K562 (cell line): ENCODE data around the gene GTF2H4. TPM values are rescaled to one million over a fixed set of nuclear protein-coding genes. Genes with fewer than 3 reads are reported as not detected.

ENCODE experiments used
- ADNP ChIP-seq: fragments of 200-800 bp; sonication (Bioruptor generic); IDR thresholded peaks from 2 replicates; pipeline ENCODE4 v1.6.1; 2016; ENCODE audit warnings: missing genetic modification characterization, missing compliant biosample characterization
- AFF4 ChIP-seq: sonication (generic); formaldehyde crosslinking; IDR thresholded peaks from 2 replicates; pipeline ENCODE4 v1.8.0; 2023; ENCODE audit warnings: mild to moderate bottlenecking, missing genetic modification reagents
- ARHGAP35 ChIP-seq: fragments of 450-650 bp; IDR thresholded peaks from 2 replicates; pipeline ENCODE4 v1.6.1; 2018; ENCODE audit not compliant: partially characterized antibody
- ARID2 ChIP-seq: fragments of 450-650 bp; IDR thresholded peaks from 2 replicates; pipeline ENCODE4 v1.6.1; 2017; ENCODE audit warnings: antibody characterized with exemption, mild to moderate bottlenecking
- CHD2 ChIP-seq: IDR thresholded peaks from 2 replicates; pipeline ENCODE4 v1.6.1; 2011; ENCODE audit warnings: low read depth, low read length
- E2F8 ChIP-seq: fragments of 450-650 bp; IDR thresholded peaks from 2 replicates; pipeline ENCODE4 v1.7.1; 2018; ENCODE audit warnings: mild to moderate bottlenecking, low read depth; ENCODE audit not compliant: partially characterized antibody
- ETS2 ChIP-seq: IDR thresholded peaks from 2 replicates; pipeline ENCODE4 v1.6.1; 2016; ENCODE audit warnings: borderline replicate concordance, missing genetic modification characterization, mild to moderate bottlenecking, moderate library complexity, missing compliant biosample characterization; ENCODE audit not compliant: poor library complexity, severe bottlenecking
- HDAC2 ChIP-seq: fragments of 450-650 bp; IDR thresholded peaks from 2 replicates; pipeline ENCODE4 v1.6.1; 2016; ENCODE audit warnings: mild to moderate bottlenecking
- ID3 ChIP-seq, 2 experiments: fragments of 250-450 bp in 1 of 2; fragments of 450-650 bp in 1 of 2; sonication (Bioruptor Pico) in 1 of 2; IDR thresholded peaks; 2 replicates each; pipeline versions ENCODE4 v1.6.1 to v1.8.0; 2016 to 2021; ENCODE audit warnings: mild to moderate bottlenecking in 2 of 2, moderate library complexity in 2 of 2, missing compliant biosample characterization in 1 of 2, missing genetic modification characterization in 1 of 2
- IRF2 ChIP-seq: sonication (generic); formaldehyde crosslinking; IDR thresholded peaks from 2 replicates; pipeline ENCODE4 v1.8.1; 2022; ENCODE audit warnings: mild to moderate bottlenecking, missing genetic modification reagents
- MCM7 ChIP-seq, 2 experiments: fragments of 450-650 bp; IDR thresholded peaks; 2 replicates each; pipeline ENCODE4 v1.6.1; 2016 to 2018
- RNF219 ChIP-seq: fragments of 250-450 bp; sonication (Bioruptor Pico); IDR thresholded peaks from 2 replicates; pipeline ENCODE4 v1.5.0; 2022; ENCODE audit warnings: mild to moderate bottlenecking
- SMARCA5 ChIP-seq: fragments of 450-650 bp; IDR thresholded peaks from 2 replicates; pipeline ENCODE4 v1.6.1; 2016
- ZNF280B ChIP-seq: fragments of 250-450 bp; sonication (Bioruptor Pico); IDR thresholded peaks from 2 replicates; pipeline ENCODE4 v1.5.1; 2021; ENCODE audit warnings: mild to moderate bottlenecking
- ZNF3 ChIP-seq: fragments of 250-450 bp; sonication (Bioruptor Pico); IDR thresholded peaks from 2 replicates; pipeline ENCODE4 v1.5.0; 2021; ENCODE audit warnings: mild to moderate bottlenecking, moderate library complexity
- ZNF41 ChIP-seq: fragments of 250-450 bp; sonication (Bioruptor Pico); conservative IDR thresholded peaks from 2 replicates; pipeline ENCODE4 v1.4.0; 2020; ENCODE audit warnings: mild to moderate bottlenecking
- ZNF584 ChIP-seq: fragments of 200-800 bp; sonication (Bioruptor generic); IDR thresholded peaks from 2 replicates; pipeline ENCODE4 v1.6.1; 2016; ENCODE audit warnings: low read depth, mild to moderate bottlenecking, missing genetic modification characterization, missing compliant biosample characterization
- polyA plus RNA-seq, 8 experiments: library from polyadenylated mRNA; depleted of rRNA in 4 of 8; stranded (reverse) in 5 of 8; unstranded in 3 of 8; fragments of >200 nt; fragmentation: Nextera tagmentation in 2 of 8; fragmentation: Illumina TruSeq in 1 of 8; extraction: Ambion mirVana in 2 of 8; extraction: Trizol in 1 of 8; gene quantifications; 2 replicates each; pipeline versions ENCODE4 v1.2.1 to v1.2.3, GENCODE V29; 2011 to 2014; ENCODE audit warnings: inconsistent platforms in 1 of 8, missing spikeins in 1 of 8
- total RNA-seq, 7 experiments: library from RNA; depleted of rRNA in 6 of 7; stranded (reverse); fragments of >200 nt in 6 of 7; fragmentation: Illumina TruSeq in 2 of 7; extraction: Trizol in 2 of 7; gene quantifications; 2 replicates each; pipeline versions ENCODE4 v1.2.1 to v1.2.3, GENCODE V29; 2011 to 2021; ENCODE audit warnings: low replicate concordance in 1 of 7

GTF2H4 gene
- total and polyA plus RNA-seq, 9 of the 15 experiments (the other 6 are each of a cell fraction or from before 2014, with no cell fraction given) = 3.6 to 86.1 (median 39.6) TPM

- TF ChIP-seq RNF219 (CRISPR knock-in tag) (no peak), AFF4 (CRISPR knock-in tag) (no peak), CHD2 (0 out of 2 replicates have a peak, but pooled peaks have one; percentile 13), ETS2 (no peak), MCM7 (IDR thresholded peaks at IDR 0.05) (0 out of 4 replicates have a peak, but pooled peaks of 1 of the 2 experiments have one; percentile 61), ZNF3 (CRISPR knock-in tag) (no peak), SMARCA5 (peak; percentile 33; the same call in 1 of the 2 replicates), E2F8 (no peak), ARID2 (peak; percentile 35; the same call in 1 of the 2 replicates), ZNF584 (CRISPR knock-in tag) (no peak), HDAC2 (no peak), IRF2 (no peak), ZNF280B (CRISPR knock-in tag) (no peak), ADNP (tag) (no peak), ID3 (CRISPR knock-in tag; IDR thresholded peaks at IDR 0.05) (no peak), ID3 (tag; IDR thresholded peaks at IDR 0.05) (no peak), ARHGAP35 (peak; percentile 77), ZNF41 (CRISPR knock-in tag) (no peak)
Measured at GRCh38 chr6:30885481-30885998, 22.5 kb upstream of the GTF2H4 start (continued).
